HepG2 (cell line): ENCODE results near the gene SDC4. TPM values are rescaled to one million over a fixed set of nuclear protein-coding genes. Genes with fewer than 3 reads are reported as not detected.
A peak's percentile ranks its signal among the peaks of the same experiment; 100 is the strongest.

ENCODE experiments used
- GABPB1 ChIP-seq: IDR thresholded peaks from 2 replicates; pipeline ENCODE4 v1.6.1; 2016; ENCODE audit warnings: mild to moderate bottlenecking, missing genetic modification reagents, moderate library complexity, missing compliant biosample characterization
- KLF11 ChIP-seq: IDR thresholded peaks from 2 replicates; pipeline ENCODE4 v1.6.1; 2016; ENCODE audit warnings: missing compliant biosample characterization
- MEIS1 ChIP-seq: sonication (generic); formaldehyde crosslinking; IDR thresholded peaks from 2 replicates; pipeline ENCODE4 v1.9.0; 2021; ENCODE audit warnings: mild to moderate bottlenecking, missing genetic modification reagents, moderate library complexity, borderline replicate concordance
- MZF1 ChIP-seq: sonication (generic); formaldehyde crosslinking; IDR thresholded peaks from 2 replicates; pipeline ENCODE4 v1.8.1; 2023; ENCODE audit warnings: mild to moderate bottlenecking, missing genetic modification reagents, borderline replicate concordance
- NAIF1 ChIP-seq: sonication (generic); formaldehyde crosslinking; IDR thresholded peaks from 2 replicates; pipeline ENCODE4 v1.5.0; 2020; ENCODE audit warnings: mild to moderate bottlenecking, missing genetic modification reagents, borderline replicate concordance
- NR2F6 ChIP-seq, 2 experiments: IDR thresholded peaks; 2 replicates each; pipeline ENCODE4 v1.6.1; 2016; ENCODE audit warnings: antibody characterized with exemption in 1 of 2, mild to moderate bottlenecking in 1 of 2
- RFX5 ChIP-seq: IDR thresholded peaks from 2 replicates; pipeline ENCODE4 v1.6.1; 2011; ENCODE audit warnings: low read depth, low read length, improper control_type of control experiment
- U2AF2 ChIP-seq: fragments of 200-400 bp; formaldehyde crosslinking; IDR thresholded peaks from 2 replicates; pipeline ENCODE4 v1.6.1; 2017; ENCODE audit warnings: low read depth, mild to moderate bottlenecking, low read length
- ZNF788 ChIP-seq: sonication (generic); formaldehyde crosslinking; IDR thresholded peaks from 2 replicates; pipeline ENCODE4 v1.5.0; 2020; ENCODE audit warnings: mild to moderate bottlenecking, missing genetic modification reagents, borderline replicate concordance
- ZSCAN31 ChIP-seq: sonication (generic); formaldehyde crosslinking; IDR thresholded peaks from 2 replicates; pipeline ENCODE4 v1.5.0; 2020; ENCODE audit warnings: low read depth, mild to moderate bottlenecking, missing genetic modification reagents
- polyA plus RNA-seq, 8 experiments: library from polyadenylated mRNA; depleted of rRNA in 3 of 8; stranded (reverse) in 7 of 8; unstranded in 1 of 8; fragments of >200 nt; fragmentation: Illumina TruSeq in 4 of 8; extraction: Trizol in 4 of 8; gene quantifications; 2 replicates each; pipeline versions ENCODE4 v1.2.1 to v1.2.3, GENCODE V29; 2011 to 2016; ENCODE audit warnings: low read depth in 4 of 8, missing spikeins in 1 of 8, mixed read lengths in 1 of 8; ENCODE audit not compliant: insufficient read depth in 1 of 8
- total RNA-seq, 5 experiments: library from RNA; depleted of rRNA; stranded (reverse); fragments of >200 nt; fragmentation: Illumina TruSeq; extraction: Trizol; gene quantifications; 2 replicates each; pipeline ENCODE4 v1.2.3, GENCODE V29; 2016; ENCODE audit warnings: low read depth in 1 of 5
- TF ChIP-seq, protein P1 (sequence below): sonication (generic); formaldehyde crosslinking; IDR thresholded peaks from 2 replicates; pipeline ENCODE4 v1.4.0; 2020; ENCODE audit warnings: missing genetic modification reagents, borderline replicate concordance
- TF ChIP-seq, protein P2 (sequence below): sonication (generic); formaldehyde crosslinking; IDR thresholded peaks from 2 replicates; pipeline ENCODE4 v1.8.0; 2022; ENCODE audit warnings: mild to moderate bottlenecking, missing genetic modification reagents, moderate library complexity
- TF ChIP-seq, protein P3 (sequence below): sonication (generic); formaldehyde crosslinking; IDR thresholded peaks from 2 replicates; pipeline ENCODE4 v1.4.0; 2020; ENCODE audit warnings: mild to moderate bottlenecking, missing genetic modification reagents, borderline replicate concordance
- TF ChIP-seq, protein P4 (sequence below): sonication (generic); formaldehyde crosslinking; IDR thresholded peaks from 2 replicates; pipeline ENCODE4 v1.4.0; 2020; ENCODE audit warnings: missing genetic modification reagents

The SDC4 gene
- total and polyA plus RNA-seq, 2 of the 13 experiments (the other 11 are each of a cell fraction or from before 2014, with no cell fraction given) = 49.0 to 65.1 TPM

DNA sequence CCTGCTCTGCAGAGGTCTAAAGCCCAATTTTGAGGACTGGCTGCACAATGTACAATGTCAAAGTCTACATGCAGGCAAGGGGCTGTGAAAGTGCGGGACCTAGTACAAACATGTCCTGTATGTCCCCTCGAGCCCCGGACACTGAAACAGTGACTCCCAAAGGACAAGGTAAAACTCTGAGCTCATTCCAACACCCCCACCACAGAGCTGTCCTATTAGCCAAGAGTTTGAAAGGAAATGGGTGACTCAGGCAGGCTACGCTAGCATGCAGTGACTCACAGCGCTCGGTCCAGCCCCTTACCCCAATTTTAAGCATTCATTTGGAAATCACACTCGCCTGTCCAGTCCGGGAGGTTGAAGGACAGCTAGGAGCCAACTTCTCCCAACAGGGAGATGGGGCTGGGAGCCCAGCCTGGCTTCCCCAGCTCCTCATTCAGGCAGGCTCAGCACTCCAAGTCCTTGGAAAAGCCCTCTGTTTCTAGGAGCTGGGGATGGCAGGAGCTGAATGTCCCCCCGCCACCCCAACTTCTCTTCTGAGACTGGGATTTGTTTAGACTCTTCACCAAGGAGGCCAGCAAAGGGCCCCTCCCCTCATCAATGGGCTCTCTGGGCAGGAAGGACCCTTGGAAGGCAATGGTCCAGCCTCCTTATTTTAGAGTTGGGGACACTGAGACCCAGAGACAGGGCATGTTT lies 3.9 kb downstream of the SDC4 start (continued):
- TF ChIP-seq, protein P1, sequence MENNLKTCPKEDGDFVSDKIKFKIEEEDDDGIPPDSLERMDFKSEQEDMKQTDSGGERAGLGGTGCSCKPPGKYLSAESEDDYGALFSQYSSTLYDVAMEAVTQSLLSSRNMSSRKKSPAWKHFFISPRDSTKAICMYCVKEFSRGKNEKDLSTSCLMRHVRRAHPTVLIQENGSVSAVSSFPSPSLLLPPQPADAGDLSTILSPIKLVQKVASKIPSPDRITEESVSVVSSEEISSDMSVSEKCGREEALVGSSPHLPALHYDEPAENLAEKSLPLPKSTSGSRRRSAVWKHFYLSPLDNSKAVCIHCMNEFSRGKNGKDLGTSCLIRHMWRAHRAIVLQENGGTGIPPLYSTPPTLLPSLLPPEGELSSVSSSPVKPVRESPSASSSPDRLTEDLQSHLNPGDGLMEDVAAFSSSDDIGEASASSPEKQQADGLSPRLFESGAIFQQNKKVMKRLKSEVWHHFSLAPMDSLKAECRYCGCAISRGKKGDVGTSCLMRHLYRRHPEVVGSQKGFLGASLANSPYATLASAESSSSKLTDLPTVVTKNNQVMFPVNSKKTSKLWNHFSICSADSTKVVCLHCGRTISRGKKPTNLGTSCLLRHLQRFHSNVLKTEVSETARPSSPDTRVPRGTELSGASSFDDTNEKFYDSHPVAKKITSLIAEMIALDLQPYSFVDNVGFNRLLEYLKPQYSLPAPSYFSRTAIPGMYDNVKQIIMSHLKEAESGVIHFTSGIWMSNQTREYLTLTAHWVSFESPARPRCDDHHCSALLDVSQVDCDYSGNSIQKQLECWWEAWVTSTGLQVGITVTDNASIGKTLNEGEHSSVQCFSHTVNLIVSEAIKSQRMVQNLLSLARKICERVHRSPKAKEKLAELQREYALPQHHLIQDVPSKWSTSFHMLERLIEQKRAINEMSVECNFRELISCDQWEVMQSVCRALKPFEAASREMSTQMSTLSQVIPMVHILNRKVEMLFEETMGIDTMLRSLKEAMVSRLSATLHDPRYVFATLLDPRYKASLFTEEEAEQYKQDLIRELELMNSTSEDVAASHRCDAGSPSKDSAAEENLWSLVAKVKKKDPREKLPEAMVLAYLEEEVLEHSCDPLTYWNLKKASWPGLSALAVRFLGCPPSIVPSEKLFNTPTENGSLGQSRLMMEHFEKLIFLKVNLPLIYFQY = peak; percentile 61; the same call in 1 of the 2 replicates
- TF ChIP-seq, protein P2, sequence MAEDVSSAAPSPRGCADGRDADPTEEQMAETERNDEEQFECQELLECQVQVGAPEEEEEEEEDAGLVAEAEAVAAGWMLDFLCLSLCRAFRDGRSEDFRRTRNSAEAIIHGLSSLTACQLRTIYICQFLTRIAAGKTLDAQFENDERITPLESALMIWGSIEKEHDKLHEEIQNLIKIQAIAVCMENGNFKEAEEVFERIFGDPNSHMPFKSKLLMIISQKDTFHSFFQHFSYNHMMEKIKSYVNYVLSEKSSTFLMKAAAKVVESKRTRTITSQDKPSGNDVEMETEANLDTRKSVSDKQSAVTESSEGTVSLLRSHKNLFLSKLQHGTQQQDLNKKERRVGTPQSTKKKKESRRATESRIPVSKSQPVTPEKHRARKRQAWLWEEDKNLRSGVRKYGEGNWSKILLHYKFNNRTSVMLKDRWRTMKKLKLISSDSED = no peak
- TF ChIP-seq ZSCAN31 (CRISPR knock-in tag) = 0 out of 2 replicates have a peak, but pooled peaks have one; percentile 9
- TF ChIP-seq RFX5 = no peak
- TF ChIP-seq NR2F6 (IDR thresholded peaks at IDR 0.05) = peak; percentile 37
- TF ChIP-seq NR2F6 (CRISPR knock-in tag; IDR thresholded peaks at IDR 0.05) = peak; percentile 41
- peak; percentile 26; the same call in 1 of the 2 replicates for TF ChIP-seq MEIS1 (CRISPR knock-in tag)
- peak; percentile 4; the same call in 1 of the 2 replicates for TF ChIP-seq NAIF1 (CRISPR knock-in tag)
- TF ChIP-seq, protein P3, sequence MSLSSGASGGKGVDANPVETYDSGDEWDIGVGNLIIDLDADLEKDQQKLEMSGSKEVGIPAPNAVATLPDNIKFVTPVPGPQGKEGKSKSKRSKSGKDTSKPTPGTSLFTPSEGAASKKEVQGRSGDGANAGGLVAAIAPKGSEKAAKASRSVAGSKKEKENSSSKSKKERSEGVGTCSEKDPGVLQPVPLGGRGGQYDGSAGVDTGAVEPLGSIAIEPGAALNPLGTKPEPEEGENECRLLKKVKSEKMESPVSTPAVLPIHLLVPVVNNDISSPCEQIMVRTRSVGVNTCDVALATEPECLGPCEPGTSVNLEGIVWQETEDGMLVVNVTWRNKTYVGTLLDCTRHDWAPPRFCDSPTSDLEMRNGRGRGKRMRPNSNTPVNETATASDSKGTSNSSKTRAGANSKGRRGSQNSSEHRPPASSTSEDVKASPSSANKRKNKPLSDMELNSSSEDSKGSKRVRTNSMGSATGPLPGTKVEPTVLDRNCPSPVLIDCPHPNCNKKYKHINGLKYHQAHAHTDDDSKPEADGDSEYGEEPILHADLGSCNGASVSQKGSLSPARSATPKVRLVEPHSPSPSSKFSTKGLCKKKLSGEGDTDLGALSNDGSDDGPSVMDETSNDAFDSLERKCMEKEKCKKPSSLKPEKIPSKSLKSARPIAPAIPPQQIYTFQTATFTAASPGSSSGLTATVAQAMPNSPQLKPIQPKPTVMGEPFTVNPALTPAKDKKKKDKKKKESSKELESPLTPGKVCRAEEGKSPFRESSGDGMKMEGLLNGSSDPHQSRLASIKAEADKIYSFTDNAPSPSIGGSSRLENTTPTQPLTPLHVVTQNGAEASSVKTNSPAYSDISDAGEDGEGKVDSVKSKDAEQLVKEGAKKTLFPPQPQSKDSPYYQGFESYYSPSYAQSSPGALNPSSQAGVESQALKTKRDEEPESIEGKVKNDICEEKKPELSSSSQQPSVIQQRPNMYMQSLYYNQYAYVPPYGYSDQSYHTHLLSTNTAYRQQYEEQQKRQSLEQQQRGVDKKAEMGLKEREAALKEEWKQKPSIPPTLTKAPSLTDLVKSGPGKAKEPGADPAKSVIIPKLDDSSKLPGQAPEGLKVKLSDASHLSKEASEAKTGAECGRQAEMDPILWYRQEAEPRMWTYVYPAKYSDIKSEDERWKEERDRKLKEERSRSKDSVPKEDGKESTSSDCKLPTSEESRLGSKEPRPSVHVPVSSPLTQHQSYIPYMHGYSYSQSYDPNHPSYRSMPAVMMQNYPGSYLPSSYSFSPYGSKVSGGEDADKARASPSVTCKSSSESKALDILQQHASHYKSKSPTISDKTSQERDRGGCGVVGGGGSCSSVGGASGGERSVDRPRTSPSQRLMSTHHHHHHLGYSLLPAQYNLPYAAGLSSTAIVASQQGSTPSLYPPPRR (CRISPR knock-in tag) = peak; percentile 46; the same call in 1 of the 2 replicates
- TF ChIP-seq GABPB1 (CRISPR knock-in tag) = peak; percentile 57
- TF ChIP-seq KLF11 (CRISPR knock-in tag) = peak; percentile 26; the same call in 1 of the 2 replicates
- TF ChIP-seq MZF1 (CRISPR knock-in tag) = no peak
- TF ChIP-seq ZNF788 = peak; percentile 26; the same call in 1 of the 2 replicates
- 0 out of 2 replicates have a peak, but pooled peaks have one; percentile 0 for TF ChIP-seq U2AF2
- TF ChIP-seq, protein P4, sequence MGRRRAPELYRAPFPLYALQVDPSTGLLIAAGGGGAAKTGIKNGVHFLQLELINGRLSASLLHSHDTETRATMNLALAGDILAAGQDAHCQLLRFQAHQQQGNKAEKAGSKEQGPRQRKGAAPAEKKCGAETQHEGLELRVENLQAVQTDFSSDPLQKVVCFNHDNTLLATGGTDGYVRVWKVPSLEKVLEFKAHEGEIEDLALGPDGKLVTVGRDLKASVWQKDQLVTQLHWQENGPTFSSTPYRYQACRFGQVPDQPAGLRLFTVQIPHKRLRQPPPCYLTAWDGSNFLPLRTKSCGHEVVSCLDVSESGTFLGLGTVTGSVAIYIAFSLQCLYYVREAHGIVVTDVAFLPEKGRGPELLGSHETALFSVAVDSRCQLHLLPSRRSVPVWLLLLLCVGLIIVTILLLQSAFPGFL (CRISPR knock-in tag) = no peak
